ENCODE measurements around the gene SFTPA1. TPM values are rescaled to one million over a fixed set of nuclear protein-coding genes. Genes with fewer than 3 reads are reported as not detected.
"Not testable (repeated sequence)": the region's sequence is repeated elsewhere in the genome, so short reads cannot be mapped to it uniquely, and the experiment has no call there.

The SFTPA1 gene
- polyA plus RNA-seq, 1 of the 3 experiments (the other 2 are of a cell fraction) = not detected

DNA sequence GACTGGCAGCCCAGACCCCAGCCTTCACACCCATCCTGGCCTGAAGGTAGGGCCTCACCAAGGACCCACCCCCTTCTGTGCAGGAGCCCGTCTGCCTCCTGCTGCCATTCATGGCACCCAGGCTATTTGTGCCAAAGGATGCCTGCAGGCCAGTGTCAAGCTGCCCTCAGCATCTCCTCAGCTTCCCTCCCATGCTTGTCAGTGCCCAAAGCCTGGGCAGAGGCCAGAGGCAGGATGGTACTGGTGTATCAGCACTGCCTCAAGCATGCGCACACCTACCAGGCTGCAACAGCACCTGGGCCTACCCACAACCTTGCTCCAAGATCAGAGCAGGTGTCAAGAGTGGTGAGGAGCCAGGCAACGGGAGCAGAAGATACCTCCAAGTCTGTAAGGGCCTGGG is 27.6 kb downstream of the SFTPA1 start:
- POLR2A ChIA-PET = no interaction called here
- H3K4me2 ChIP-seq = no peak overlapping the region
- DNase-seq = no peak
- no peak overlapping the region for H3K27ac ChIP-seq (ENCODE audit: low read depth in 2 of 2, low read length in 1 of 2)
- whole genome bisulfite sequencing (ENCODE audit: low lambda C conversion rate) = 42% methylated on average over 2 of the region's 3 CpGs
- no peaks in the 10 kb centered on the region for H3K27me3 ChIP-seq (ENCODE audit: insufficient read depth)
- H3K9me3 ChIP-seq = no peaks in the 10 kb centered on the region
- TF ChIP-seq POLR2AphosphoS5 (IDR thresholded peaks at IDR 0.05; ENCODE audit: low read depth, low read length) (no peak), YY1 (IDR thresholded peaks at IDR 0.05; ENCODE audit: low read depth) (no peak), RXRA (IDR thresholded peaks at IDR 0.05; ENCODE audit: borderline replicate concordance, low read depth) (no peak), TEAD4 (IDR thresholded peaks at IDR 0.05; ENCODE audit: borderline replicate concordance, insufficient read depth) (no peak), NRF1 (IDR thresholded peaks at IDR 0.05; ENCODE audit: low read depth, low read length) (no peak), ELF1 (IDR thresholded peaks at IDR 0.05) (no peak)
- TF ChIP-seq, protein P1, sequence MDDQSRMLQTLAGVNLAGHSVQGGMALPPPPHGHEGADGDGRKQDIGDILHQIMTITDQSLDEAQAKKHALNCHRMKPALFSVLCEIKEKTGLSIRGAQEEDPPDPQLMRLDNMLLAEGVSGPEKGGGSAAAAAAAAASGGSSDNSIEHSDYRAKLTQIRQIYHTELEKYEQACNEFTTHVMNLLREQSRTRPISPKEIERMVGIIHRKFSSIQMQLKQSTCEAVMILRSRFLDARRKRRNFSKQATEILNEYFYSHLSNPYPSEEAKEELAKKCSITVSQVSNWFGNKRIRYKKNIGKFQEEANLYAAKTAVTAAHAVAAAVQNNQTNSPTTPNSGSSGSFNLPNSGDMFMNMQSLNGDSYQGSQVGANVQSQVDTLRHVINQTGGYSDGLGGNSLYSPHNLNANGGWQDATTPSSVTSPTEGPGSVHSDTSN (IDR thresholded peaks at IDR 0.05) = no peak
- no peaks in the 10 kb centered on the region for H3K4me1 ChIP-seq (ENCODE audit: control insufficient read depth in 1 of 2, insufficient read depth in 2 of 2, low read depth in 1 of 2, low read length in 1 of 2)
- no peak overlapping the region for H3K9ac ChIP-seq
- H2AFZ ChIP-seq (ENCODE audit: low read depth) = no peak overlapping the region
- H3K9me2 ChIP-seq = no peaks in the 10 kb centered on the region
- H3K4me3 ChIP-seq (ENCODE audit: low read depth in 2 of 2, low read length in 1 of 2) = no peak overlapping the region
- H4K20me1 ChIP-seq (ENCODE audit: insufficient read depth) = no peaks in the 10 kb centered on the region
- H3K36me3 ChIP-seq (replicated peaks in 1 of 2; ENCODE audit: control insufficient read depth in 1 of 2, insufficient read depth in 2 of 2, low read length in 1 of 2) = no peaks in the 10 kb centered on the region
- no peaks in the 10 kb centered on the region for H3K79me2 ChIP-seq (ENCODE audit: insufficient read depth)
- H3F3A ChIP-seq (replicated peaks; ENCODE audit: insufficient read depth) = no peaks in the 10 kb centered on the region
- CTCF ChIA-PET = no interaction called here

DNA sequence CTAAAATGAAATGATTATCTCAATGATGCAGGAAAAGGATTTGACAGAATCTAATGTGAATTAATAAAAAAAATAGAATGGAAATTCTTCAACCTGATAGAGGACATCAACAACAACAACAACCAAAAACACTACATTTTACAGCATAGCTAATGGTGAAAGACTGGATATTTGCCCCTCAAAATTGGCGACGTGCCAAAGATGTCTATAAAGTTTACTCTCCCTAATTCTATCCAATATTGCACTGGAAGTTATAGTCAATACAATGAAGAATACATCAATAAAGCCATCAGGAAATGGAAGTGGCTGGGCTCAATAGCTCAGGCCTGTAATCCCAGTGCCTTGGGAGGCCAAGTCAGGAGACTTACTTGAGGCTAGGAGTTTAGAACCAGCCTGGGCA is 42.0 kb downstream of the SFTPA1 start:
- POLR2A ChIA-PET; H3K4me2 ChIP-seq; H3F3A ChIP-seq (replicated peaks; ENCODE audit: insufficient read depth); H3K27ac ChIP-seq (ENCODE audit: low read depth in 2 of 2, low read length in 1 of 2); H3K79me2 ChIP-seq (ENCODE audit: insufficient read depth); H3K9ac ChIP-seq; H3K9me3 ChIP-seq; H2AFZ ChIP-seq (ENCODE audit: low read depth); DNase-seq; H4K20me1 ChIP-seq (ENCODE audit: insufficient read depth); H3K4me3 ChIP-seq (ENCODE audit: low read depth in 2 of 2, low read length in 1 of 2); H3K4me1 ChIP-seq (ENCODE audit: control insufficient read depth in 1 of 2, insufficient read depth in 2 of 2, low read depth in 1 of 2, low read length in 1 of 2); H3K9me2 ChIP-seq; H3K36me3 ChIP-seq (replicated peaks in 1 of 2; ENCODE audit: control insufficient read depth in 1 of 2, insufficient read depth in 2 of 2, low read length in 1 of 2); H3K27me3 ChIP-seq (ENCODE audit: insufficient read depth); CTCF ChIA-PET: not testable (repeated sequence)
- 75% methylated on average over 2 of the region's 2 CpGs for WGBS (ENCODE audit: low lambda C conversion rate)

DNA sequence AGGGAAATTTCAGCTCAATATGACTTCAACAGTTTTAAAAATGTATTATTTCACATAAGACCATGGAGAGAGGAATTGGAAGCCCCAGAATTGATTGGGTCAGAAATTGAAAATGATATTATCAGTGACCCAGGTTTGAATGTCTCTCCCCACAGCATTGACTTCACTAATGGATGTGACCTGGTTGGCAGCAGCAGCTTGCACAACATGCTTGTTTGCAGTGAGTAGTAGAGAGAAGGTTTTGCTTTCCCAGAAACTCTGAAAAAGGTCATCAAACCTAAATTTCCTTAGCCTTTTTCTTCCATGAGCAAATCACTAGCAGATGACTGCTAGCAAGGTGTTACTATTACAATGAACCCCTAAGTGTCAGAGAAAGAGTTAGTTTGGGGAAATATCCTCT is 52.5 kb downstream of the SFTPA1 start:
- H3K9me2 ChIP-seq; H3K4me1 ChIP-seq (ENCODE audit: control insufficient read depth in 1 of 2, insufficient read depth in 2 of 2, low read depth in 1 of 2, low read length in 1 of 2); H3K4me3 ChIP-seq (ENCODE audit: low read depth in 2 of 2, low read length in 1 of 2); CTCF ChIA-PET; POLR2A ChIA-PET; H3K9ac ChIP-seq; H3K9me3 ChIP-seq; H3K27ac ChIP-seq (ENCODE audit: low read depth in 2 of 2, low read length in 1 of 2); H3F3A ChIP-seq (replicated peaks; ENCODE audit: insufficient read depth); DNase-seq; H3K4me2 ChIP-seq; H3K27me3 ChIP-seq (ENCODE audit: insufficient read depth); H3K79me2 ChIP-seq (ENCODE audit: insufficient read depth); H3K36me3 ChIP-seq (replicated peaks in 1 of 2; ENCODE audit: control insufficient read depth in 1 of 2, insufficient read depth in 2 of 2, low read length in 1 of 2); H2AFZ ChIP-seq (ENCODE audit: low read depth); H4K20me1 ChIP-seq (ENCODE audit: insufficient read depth): not testable (repeated sequence)

DNA sequence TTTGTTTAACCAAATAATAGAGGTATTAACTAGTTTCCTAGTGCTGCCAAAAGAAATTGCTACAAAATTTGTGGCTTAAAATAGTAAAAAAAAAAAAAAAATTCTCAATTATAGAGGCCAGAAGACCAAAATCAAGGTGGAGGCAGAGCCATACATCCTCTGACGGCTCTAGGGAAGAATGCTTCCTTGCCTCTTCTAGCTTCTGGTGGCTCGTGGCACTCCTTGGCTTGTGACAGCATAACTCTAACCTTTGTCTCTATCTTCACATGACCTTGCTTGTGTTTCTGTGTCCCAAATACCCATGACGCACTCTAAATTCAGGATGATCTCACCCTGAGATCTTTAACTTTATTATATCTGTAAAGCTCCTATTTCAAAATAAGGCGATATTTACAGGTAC is 53.9 kb downstream of the SFTPA1 start:
- H3K27ac ChIP-seq (ENCODE audit: low read depth in 2 of 2, low read length in 1 of 2); DNase-seq; H3K4me1 ChIP-seq (ENCODE audit: control insufficient read depth in 1 of 2, insufficient read depth in 2 of 2, low read depth in 1 of 2, low read length in 1 of 2); H4K20me1 ChIP-seq (ENCODE audit: insufficient read depth); H3K79me2 ChIP-seq (ENCODE audit: insufficient read depth); H3K9me2 ChIP-seq; CTCF ChIA-PET; H3K36me3 ChIP-seq (replicated peaks in 1 of 2; ENCODE audit: control insufficient read depth in 1 of 2, insufficient read depth in 2 of 2, low read length in 1 of 2); H2AFZ ChIP-seq (ENCODE audit: low read depth); H3K27me3 ChIP-seq (ENCODE audit: insufficient read depth); POLR2A ChIA-PET; H3K9ac ChIP-seq; H3K9me3 ChIP-seq; H3K4me3 ChIP-seq (ENCODE audit: low read depth in 2 of 2, low read length in 1 of 2); H3K4me2 ChIP-seq; H3F3A ChIP-seq (replicated peaks; ENCODE audit: insufficient read depth): not testable (repeated sequence)
- WGBS (ENCODE audit: low lambda C conversion rate) = 58% methylated on average over 4 of the region's 4 CpGs

Other genes with a start within 250 kb of the SFTPA1 start
- 15.8 and 16.2 TPM in 2 replicates for gene ZCCHC24, start 165.3 kb upstream of the SFTPA1 start, polyA plus RNA-seq (2012; rRNA removed)
- 0.26 and 1.0 TPM in 2 replicates for gene EIF5AL1, start 98.4 kb upstream of the SFTPA1 start, polyA plus RNA-seq (2012; rRNA removed)
- not detected in 2 replicates for gene SFTPA2, start 50.5 kb upstream of the SFTPA1 start, polyA plus RNA-seq (2012; rRNA removed)
- 0.25 and 0.26 TPM in 2 replicates for gene NUTM2B, start 92.3 kb downstream of the SFTPA1 start, polyA plus RNA-seq (2012; rRNA removed)
- 0.05 and 0.19 TPM in 2 replicates for gene NUTM2E, start 215.8 kb downstream of the SFTPA1 start, polyA plus RNA-seq (2012; rRNA removed)

All from SK-N-SH (cell line).